ENCODE data around the gene USF3. TPM values are rescaled to one million over a fixed set of nuclear protein-coding genes. Genes with fewer than 3 reads are reported as not detected.
A peak's percentile ranks its signal among the peaks of the same experiment; 100 is the strongest.

Gene USF3, protein sequence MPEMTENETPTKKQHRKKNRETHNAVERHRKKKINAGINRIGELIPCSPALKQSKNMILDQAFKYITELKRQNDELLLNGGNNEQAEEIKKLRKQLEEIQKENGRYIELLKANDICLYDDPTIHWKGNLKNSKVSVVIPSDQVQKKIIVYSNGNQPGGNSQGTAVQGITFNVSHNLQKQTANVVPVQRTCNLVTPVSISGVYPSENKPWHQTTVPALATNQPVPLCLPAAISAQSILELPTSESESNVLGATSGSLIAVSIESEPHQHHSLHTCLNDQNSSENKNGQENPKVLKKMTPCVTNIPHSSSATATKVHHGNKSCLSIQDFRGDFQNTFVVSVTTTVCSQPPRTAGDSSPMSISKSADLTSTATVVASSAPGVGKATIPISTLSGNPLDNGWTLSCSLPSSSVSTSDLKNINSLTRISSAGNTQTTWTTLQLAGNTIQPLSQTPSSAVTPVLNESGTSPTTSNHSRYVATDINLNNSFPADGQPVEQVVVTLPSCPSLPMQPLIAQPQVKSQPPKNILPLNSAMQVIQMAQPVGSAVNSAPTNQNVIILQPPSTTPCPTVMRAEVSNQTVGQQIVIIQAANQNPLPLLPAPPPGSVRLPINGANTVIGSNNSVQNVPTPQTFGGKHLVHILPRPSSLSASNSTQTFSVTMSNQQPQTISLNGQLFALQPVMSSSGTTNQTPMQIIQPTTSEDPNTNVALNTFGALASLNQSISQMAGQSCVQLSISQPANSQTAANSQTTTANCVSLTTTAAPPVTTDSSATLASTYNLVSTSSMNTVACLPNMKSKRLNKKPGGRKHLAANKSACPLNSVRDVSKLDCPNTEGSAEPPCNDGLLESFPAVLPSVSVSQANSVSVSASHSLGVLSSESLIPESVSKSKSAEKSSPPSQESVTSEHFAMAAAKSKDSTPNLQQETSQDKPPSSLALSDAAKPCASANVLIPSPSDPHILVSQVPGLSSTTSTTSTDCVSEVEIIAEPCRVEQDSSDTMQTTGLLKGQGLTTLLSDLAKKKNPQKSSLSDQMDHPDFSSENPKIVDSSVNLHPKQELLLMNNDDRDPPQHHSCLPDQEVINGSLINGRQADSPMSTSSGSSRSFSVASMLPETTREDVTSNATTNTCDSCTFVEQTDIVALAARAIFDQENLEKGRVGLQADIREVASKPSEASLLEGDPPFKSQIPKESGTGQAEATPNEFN (N-terminal part only)
- polyA plus RNA-seq (2013, experiment 1 of 2; ENCODE audit: insufficient read length): 4.6 TPM
- 5.2 TPM for polyA plus RNA-seq (2013, experiment 2 of 2; ENCODE audit: insufficient read length)

DNA sequence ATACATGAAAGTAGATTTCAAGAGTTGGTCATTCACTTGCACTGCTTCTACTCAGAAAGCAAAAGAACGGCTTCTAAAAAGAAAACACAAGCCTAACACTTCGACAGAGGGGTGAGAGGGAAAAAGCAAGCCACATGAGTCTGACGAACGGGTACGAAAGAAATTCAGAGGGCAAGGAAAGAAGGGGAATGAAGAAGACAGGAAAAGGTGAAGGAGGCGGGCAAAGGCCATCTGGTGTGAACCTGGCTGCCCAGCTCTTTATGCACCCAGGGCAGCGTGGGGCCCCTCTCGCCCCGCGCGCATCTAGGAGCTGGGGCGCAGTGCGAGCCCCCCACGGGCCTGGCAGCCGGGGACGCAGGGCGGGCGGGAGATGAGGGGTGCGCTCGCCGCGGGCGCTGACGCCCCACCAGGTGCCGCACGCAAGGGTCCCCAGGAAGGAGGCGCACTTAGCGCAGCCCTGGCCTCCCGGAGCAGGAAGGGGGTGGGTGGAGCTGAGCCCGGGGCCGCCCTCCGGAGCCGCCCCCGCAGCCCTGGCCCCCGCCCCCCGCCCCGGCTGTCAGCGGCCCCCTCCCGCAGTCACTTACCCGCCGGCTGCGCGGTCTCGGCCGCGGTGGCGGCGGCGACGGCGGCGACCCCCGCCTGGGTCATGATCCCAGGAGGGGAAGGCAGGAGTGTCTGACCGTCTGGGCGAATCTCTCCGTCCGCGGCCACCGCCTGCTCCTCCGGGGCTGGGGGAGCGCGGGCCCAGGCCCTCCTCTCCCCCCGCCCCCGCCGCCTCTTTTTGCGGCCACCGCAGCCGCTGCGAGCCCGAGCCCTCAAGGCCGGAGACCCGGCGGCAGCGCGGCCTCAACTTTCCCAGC lies at the start of gene USF3:
TSS of gene USF3 (minus strand) at position 857 of the 860 bp plus-strand sequence. CDS start 21,764 bp downstream, outside the sequence.
- DNase-seq: peak; percentile 60

GRCh38 chr3:113745756-113746547 lies 49.5 kb upstream of the USF3 start, which contains the start of gene NAA50:
NAA50 (minus strand) TSS chr3:113746249; CDS start chr3:113745949, 300 bp downstream.
- DNase-seq: peak; percentile 95

DNA sequence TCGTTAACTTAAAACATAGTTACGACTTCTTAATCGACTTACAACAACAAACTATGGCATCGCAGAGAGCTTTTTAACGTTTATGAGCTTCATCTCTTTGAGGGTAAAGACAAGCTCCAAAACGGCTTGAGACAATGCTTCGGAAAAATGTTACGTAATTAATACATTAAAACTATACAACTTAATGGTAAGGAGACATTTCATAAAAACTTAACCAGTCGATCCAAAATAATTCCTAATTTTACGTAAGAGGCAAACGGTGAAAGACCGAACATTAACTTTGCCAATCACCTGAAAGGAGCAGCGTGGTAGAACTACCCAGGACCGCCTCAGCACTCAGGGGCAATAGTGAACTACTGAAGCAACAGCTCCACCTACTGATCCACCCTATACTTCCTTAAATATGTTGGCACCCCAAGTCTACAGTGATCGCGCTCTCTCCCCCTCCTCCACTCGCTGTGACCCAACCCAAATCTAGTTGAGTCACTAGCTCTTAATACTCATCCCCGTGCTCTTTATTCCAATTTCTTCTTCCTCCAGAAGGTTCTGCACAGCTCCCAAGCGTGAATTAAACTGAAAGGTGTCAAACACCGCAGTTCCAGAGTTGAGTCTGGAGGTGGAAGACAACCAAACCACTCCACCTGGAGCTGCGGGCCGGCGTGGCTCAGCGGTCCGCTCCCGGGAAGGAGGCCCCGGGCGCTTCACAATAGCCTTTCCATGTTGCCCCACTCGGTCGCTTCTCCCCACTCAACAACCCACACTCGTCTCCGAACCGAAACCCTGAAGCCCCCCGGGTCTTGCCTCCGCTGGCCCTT lies 48.7 kb upstream of the USF3 start:
- peak; percentile 84 for DNase-seq

DNA sequence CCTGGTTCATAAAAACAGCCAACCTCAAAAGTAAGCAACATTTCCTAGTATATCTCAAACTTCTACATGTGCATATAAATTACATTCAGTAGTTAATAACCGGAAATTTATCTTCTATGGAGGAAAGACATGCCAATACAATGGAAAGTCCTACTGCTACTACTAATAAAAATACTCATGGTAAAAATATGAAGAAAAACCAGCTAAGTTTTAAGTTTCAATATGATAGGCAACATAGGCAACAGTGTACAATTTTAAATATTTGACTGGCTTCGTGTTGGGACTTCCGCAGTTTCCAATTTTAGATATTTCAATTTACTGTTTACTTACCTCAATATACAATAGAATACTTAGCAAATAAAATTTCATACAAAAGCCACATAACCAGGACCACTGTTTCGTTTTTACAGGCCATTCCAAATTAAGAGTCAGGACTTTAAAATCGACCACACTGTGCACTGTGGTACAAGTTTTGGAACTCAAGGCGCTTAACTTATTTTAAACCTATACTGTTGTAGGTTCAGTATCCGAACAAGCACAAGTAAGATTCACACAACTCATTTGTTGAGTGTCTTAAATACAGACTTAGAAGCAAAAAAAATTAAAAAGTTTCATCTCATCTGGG lies 46.7 kb upstream of the USF3 start:
- no peak for DNase-seq

GRCh38 chr3:113741620-113742019 lies 45.2 kb upstream of the USF3 start:
- peak; percentile 10 for DNase-seq

GRCh38 chr3:113741086-113741485 lies 44.6 kb upstream of the USF3 start:
- no peak for DNase-seq

DNA sequence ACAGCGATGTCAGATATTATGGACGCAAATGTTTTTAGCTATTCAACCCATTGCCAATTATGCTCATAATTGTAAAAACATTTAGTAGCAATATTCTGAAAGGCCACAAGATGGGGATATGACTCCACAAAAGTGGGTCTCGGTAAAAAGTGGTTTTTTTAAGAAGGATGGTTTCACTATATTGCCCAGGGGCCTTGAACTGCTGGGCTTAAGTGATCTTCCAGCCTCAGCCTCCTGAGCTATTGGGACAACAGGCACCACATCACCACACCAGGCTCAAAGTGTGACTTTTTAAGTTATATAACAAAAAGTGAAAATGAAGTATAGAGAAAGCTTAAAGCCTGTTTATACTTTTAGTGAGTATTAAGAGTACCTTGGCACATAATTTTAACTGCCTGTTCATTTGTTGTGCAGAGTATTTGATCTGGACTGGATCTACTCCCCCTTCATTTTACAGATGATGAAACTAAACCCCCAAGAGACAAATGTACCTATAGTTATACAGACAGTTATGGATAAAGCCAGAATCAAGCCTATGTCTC lies 40.2 kb upstream of the USF3 start:
- peak; percentile 73 for DNase-seq

DNA sequence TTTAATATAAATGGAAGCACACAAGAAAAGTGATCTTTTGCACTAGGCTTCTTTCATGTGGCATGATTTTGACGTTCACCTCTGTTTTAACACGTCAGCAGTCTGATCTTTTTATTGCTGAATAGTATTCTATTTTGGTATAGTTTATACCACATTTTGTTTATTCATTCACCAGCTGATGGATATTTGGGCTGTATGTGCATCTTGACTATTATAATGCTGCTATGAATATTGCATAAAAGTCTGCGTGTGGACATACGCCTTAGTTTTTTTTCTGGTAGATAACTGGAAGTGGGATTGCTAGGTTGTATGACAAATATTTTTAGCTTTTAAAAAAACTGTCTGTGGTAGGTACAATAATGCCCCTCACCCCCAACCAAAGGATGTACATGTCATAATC lies 35.3 kb upstream of the USF3 start:
- DNase-seq: no peak

GRCh38 chr3:113730550-113730949 lies 34.1 kb upstream of the USF3 start:
- DNase-seq: no peak

GRCh38 chr3:113728661-113729060 lies 32.2 kb upstream of the USF3 start:
- no peak for DNase-seq

- DNase-seq: no peak
These were observed 25.2 kb upstream of the USF3 start for GRCh38 chr3:113721636-113722035.

- DNase-seq: no peak
These were observed 23.3 kb upstream of the USF3 start for GRCh38 chr3:113719758-113720157.

GRCh38 chr3:113719294-113719693 lies 22.9 kb upstream of the USF3 start:
- no peak for DNase-seq

- no peak for DNase-seq
These were observed 21.4 kb upstream of the USF3 start for GRCh38 chr3:113717818-113718217.

DNA sequence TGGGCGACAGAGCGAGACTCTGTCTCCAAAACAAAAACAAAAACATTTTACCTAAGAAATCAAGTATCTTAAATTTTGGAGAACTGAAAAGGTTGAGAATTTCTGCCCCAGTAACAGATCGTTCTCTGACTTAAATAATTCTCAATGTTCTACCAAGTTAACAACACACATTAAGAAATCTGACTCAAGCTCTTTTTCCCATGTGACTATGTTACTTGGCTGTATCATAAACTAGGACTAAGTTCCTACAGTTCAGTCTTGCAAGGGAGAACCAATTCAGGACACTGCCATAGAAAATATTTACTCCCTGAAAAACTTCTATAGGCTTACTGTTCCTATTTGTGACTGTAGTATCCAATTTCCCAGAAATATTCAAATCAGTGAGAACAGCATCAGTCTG lies 20.9 kb upstream of the USF3 start:
- no peak for DNase-seq

DNA sequence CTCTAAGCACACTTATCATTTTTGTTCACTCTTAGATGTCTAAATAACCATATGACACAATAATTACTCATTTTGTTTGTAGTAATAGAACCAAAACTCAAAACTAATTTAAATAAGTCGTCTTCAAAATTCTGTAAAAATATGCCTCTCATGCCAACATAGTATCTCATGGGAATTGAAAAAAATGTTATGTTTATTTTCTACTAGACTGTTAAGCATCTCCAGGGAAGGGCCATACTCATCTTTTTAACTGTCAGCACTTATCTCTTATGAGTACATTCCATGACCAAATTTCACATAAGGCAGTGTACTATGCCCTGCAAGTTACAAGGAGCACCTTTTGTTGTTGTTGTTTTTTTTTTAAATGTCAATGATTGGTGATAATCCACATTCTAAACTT lies 18.3 kb upstream of the USF3 start:
- peak; percentile 51 for DNase-seq

- peak; percentile 14 for DNase-seq
These were observed 15.7 kb upstream of the USF3 start for GRCh38 chr3:113712129-113712528.

GRCh38 chr3:113707835-113708234 lies 11.4 kb upstream of the USF3 start:
- no peak for DNase-seq

DNA sequence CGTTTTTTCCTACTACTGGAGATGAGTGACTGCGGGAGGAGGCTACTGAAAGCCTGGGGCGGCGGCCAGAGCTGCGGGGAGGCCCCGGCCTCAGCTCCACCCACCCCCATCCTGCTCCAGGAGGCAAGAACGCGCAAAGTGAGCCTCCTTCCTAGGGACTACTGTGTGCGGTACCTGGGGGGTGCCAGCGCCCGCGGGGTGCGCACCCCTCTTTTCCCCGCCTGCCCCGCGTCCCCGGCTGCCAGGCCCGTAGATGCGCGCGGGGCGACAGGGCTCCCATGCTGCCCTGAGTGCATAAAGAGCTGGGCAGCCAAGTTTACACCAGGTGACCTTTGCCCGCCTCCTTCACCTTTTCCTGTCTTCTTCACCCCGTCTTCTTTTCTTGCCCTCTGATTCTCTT lies 2.5 kb upstream of the USF3 start:
- no peak for DNase-seq
